ENCODE results near the gene MYL5.
"Not testable (repeated sequence)": the region's sequence is repeated elsewhere in the genome, so short reads cannot be mapped to it uniquely, and the experiment has no call there.

MYL5 gene, protein sequence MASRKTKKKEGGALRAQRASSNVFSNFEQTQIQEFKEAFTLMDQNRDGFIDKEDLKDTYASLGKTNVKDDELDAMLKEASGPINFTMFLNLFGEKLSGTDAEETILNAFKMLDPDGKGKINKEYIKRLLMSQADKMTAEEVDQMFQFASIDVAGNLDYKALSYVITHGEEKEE

DNA sequence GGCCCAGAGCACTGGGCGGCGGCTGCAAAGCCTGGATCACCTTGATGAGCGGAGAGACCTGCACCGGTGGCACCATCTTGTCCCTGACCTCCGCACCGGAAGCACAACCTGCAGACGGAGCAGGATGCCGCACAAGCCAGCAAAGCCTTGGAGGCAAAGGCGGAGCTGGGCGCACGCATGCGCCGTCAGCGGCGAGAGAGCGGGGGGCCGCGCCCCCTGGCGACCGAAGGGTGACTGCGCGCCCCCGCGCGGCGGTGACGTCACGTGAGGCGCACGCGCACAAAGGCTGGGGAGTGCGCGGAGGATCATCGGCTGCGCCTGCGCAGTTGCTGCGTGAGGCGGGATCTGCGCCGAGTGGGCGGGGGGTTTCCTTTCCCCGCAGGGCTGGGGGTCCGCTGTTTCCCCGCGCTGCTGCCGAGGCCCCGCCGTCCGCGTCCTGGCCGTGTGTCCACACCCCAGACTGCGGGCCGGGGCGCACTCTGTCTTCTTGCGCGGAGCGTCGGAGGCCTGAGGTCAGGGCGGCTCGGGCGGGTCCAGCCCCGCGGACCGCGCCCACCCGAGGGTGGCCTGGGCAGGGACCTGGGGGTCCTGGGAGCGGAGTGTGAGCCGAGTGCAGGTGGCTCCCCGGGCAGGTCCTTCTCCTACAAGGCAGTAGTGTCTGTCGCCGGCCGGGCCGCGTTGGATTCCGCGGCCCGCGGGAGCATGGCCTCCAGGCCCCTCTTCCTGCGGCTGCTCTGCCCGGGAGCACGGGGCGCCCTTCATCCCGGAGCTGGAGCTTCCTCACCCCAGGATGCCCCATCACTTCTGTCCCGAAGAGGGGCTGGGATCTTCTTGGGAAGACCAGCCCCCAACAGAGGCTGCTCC lies at the start of gene MYL5, which contains the start of gene ATP5ME:
MYL5 (plus strand) TSS at position 371 of the 864 bp plus-strand sequence. CDS start 3,485 bp downstream, outside the sequence.
ATP5ME (minus strand) TSS at position 105 of the 864 bp plus-strand sequence; CDS start at position 76, 29 bp downstream.
- DNase-seq = peak; percentile 99

DNA sequence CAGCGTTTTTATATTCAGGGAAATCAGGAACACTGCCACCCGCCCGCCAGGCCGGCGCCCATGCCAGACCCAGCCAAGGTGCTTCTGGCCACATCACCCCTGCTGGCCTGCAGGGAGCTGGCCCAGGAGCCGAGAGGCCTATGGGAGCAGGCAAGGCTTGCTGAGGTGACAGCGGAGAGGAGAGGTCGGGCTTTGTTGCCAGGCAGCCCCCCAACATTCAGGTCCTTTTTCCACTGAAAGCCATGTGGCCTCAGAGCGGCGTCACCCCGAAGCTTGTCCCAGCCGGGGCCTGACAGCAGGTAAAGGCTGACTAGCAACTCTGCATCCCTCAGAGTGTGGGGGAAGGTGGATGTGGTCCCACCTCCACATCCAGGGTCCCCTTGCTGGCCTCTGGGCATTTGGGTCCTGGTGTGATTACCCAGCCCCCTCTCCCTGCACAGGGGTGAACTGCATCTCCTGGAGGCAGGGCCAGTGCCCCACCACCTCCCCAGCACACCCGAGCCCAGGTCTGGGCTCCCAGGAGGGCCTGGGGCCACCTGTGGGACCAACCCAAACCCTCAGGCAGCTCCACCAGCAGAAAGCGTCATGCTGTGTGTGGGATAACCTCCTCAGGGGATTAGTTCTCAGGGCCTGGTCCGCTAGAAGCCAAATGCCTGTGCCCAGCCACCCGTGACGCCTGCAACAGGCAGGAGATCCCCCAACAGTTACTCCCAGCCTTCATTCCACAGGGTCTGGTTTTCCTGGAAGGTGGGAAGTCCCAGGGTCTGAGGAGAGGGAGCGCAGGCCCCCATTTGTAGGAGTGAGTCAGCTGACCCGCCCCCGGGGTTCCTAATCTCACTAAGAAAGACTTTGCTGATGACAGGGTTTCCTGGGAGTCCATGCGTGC lies 49.4 kb upstream of the MYL5 start, which contains the start of gene PDE6B:
PDE6B (plus strand) TSS at position 869 of the 886 bp plus-strand sequence. CDS start 54 bp downstream, outside the sequence.
- DNase-seq = no peak

DNA sequence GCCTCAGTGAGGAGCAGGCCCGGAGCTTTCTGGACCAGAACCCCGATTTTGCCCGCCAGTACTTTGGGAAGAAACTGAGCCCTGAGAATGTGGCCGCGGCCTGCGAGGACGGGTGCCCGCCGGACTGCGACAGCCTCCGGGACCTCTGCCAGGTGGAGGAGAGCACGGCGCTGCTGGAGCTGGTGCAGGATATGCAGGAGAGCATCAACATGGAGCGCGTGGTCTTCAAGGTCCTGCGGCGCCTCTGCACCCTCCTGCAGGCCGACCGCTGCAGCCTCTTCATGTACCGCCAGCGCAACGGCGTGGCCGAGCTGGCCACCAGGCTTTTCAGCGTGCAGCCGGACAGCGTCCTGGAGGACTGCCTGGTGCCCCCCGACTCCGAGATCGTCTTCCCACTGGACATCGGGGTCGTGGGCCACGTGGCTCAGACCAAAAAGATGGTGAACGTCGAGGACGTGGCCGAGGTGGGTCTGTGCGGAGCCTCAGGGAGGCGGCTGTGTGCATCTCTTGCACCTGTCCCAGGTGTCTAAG lies 48.6 kb upstream of the MYL5 start:
- no peak for DNase-seq

DNA sequence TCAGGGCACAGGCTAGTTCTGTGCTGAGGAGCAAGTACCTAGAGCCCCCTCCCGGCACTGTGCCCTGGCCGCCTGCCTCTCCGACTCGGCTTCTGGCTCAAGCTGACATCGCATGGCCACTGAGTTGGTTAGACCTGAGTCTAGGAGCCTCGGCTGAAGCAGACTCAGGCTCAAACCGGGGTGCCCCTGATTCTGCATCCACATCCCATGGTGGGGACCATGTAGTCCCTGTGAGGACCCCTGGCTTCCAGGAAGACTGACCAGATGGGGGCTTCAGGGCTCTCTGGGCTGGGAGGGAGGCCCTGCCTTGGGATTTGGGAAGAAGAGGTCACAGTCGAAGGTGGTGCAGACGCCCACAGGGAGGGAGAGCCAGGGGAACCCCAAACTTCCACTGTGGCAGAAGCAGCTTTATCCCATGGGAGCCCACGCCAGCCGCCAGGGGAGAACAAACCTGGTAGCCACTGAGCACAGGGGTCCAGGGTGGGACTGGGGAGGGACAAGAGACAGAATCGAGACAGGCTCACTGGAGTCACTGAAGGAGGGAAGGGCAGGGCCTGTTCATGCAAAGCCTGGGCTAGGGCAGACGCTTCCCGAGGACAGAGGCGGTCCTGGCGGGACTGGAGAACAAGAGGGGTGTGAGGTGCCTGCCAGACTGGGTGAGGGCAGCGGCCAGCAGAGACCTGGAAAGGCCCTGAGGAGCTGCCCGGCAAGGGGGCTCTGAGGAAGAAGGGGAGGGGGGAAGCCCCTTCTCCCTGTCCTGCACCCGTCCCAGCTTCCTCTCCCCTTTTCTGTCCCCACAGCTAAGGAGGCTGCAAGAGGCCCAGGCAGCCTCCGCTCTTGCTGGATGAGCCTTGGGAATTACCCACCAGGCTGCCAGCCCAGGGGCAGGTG lies 47.9 kb upstream of the MYL5 start:
- DNase-seq = no peak

DNA sequence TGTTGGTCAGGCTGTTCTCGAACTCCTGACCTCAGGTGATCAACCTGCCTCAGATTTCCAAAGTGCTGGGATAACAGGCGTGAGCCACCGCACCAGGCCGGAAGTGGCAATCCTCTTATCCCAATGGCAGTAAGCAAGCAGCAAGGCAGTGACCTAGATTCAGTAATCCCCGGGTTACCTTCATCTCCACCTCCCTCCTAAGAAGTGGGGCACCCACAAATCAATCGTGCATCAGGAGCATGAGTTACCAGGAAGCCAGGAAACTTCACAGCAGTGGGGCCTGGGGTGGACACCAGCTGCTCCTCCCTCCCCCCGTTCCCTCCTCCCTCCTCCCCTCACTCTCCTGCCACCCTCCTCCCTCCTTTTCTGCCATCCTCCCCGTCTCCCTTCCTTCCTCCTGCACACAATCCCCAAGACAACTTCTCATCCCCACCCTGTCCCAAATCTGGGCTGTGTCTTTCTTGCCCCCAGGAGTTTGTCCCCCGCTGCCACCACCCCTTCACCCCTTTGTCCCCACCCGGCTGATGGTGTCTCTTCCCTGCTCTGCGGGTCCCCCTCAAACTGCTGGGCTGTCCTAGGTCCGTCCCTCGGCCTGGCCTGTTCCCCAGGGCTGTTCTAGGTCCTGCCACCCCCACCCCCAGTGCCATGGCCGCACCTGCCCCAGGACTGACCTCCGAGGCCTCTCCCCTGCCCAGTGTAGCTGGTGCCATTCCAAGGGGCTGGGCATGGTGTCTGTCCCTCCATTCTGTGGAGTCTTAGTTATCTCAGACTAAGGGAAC lies 46.8 kb upstream of the MYL5 start:
- no peak for DNase-seq

DNA sequence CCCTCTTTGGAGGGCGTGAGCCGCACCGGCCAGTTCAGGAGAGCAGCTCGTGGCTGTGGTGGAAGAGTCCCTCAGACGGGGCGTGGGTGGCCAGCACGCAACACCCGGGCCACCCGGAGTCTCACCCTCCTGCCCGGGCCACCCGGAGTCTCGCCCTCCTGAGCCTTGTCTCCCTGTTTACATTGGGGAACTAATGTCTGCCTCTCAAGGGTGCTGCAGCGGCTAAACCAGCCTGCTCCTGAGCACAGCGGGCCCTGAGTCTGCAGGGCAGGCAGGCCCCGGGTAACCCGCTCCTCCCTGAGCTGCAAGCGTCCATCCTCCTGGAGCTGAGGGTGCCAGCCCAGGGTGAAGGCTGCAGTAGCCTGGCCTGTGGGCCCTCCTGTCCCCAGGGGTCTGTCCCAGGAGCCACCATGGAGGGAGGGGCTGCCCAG lies 46.0 kb upstream of the MYL5 start:
- no peak for DNase-seq

DNA sequence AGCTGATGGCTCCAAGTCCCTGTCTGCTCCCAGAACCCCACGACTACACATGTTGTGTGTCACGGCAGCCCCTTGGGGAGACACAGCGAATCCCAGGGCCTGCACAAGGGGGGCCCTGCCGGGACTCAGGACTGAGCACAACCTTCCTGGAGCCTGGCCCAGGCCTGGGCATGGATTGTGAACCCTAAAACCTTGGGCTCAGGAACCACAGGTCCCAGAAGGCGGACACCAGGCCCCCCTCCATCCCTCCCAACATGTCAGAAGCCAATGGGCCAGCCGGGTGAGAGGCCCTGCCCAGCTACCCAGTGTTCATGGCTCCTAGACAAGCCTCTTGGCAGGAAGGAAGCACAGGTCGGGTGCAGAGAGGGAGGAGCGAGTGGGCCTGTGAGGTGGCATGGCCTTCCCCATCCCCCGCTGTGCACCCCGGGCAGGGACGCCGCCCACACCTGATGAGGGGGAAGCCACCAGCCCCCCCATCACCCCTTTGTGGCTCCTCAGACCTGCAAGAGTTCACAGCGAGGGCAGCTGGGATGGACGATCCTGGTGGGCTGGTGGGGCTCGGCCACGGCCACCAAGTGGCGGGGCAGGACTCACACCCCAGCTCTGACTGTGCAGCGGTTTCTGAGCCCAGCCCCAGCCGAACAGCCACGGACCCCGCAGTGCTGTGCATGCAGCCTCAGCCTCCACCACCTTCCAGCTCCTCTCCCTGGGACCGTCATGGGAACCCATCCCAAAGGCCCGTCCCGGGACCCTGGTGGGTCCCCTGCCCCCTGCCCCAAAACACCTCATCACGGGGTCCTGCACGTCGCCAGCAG lies 45.3 kb upstream of the MYL5 start:
- DNase-seq = no peak

DNA sequence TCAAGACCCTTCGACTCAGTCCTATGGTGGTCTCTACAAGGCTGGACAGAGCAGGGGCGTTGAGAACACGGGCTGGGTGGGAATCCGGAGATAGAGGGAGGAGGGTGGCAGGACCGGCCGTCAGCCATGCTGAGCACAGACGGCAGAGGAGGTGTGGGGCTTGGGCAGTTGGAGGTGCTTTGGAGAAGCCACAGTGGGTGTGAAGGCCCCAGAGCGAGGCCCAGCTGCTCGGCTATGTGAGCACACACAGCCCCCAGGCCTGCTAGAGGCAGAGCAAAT lies 44.8 kb upstream of the MYL5 start:
- DNase-seq = no peak

DNA sequence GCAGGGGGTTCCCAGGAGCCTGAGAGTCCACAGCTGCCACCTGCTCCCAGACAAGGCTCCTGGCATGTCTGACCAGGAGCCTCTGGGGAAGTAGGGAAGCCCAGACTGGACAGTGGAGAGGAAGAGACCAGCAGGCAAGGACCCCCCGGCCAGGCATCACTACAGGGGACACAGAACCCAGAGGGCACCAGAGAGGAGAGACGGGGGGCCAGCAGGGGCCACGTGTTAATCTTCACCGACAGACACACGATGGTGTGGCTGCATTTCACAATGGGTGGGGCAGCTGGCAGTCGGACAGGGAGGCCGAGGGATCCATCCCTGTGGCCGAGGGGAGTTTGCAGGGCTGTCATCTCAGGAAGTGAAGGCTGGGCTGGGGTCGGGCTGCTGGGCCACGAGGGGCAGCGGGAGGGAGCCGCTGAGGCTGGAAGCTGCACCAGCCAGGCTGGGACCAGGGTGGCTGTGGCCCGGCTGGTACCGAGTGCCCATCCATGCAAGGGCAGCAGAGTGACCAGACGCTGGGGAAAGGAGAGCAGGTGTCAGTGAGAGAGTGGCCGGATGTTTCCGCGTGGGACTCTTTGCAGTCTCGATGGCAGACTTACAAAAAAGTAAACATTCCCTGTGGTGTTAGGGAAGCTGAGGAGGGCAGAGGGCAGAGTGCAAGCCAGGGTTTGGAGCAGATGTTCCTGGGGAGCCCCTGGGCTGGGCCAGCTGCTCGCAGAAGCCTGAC lies 44.3 kb upstream of the MYL5 start:
- DNase-seq = no peak

DNA sequence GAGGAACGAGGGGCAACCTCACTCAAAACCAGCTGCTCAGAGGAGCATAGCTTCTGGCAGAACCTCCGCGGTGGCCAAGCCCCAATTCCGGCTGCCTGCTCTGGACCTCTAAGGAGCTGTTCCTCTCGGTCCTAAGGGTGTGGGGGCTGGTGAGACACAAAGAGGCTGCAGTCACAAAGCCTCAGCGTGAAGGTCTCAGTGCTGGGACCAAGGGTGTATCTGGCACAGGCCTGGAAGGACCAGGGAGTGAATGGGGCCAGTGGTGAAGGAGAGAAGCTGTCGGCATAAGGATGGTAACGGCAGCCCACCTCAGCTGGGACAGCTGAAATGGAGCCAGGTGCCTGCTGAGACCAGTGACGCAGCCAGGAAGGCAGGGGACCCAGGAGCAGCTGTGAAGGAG lies 43.7 kb upstream of the MYL5 start:
- no peak for DNase-seq

DNA sequence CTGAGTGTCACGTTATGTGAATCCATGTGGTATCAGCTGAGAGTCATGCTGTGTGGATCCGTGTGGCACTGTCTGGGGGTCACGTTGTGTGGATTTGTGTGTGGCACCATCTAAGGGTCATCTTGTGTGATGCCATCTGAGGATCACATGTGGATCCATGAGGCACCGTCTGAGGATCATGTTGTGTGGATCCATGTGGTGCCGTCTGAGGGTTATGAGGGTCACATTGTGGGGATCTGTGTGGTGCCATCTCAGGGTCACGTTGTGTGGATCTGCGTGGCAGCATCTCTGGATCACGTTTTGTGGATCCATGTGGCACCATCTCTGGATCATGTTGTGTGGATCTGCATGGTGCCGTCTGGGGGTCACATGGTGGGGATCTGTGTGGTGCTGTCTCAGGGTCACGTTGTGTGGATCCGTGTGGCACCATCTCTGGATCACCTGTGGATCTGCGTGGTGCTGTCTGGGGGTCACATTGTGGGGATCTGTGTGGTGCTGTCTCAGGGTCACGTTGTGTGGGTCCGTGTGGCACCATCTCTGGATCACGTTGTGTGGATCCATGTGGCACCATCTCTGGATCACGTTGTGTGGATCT lies 42.0 kb upstream of the MYL5 start:
- no peak for DNase-seq

DNA sequence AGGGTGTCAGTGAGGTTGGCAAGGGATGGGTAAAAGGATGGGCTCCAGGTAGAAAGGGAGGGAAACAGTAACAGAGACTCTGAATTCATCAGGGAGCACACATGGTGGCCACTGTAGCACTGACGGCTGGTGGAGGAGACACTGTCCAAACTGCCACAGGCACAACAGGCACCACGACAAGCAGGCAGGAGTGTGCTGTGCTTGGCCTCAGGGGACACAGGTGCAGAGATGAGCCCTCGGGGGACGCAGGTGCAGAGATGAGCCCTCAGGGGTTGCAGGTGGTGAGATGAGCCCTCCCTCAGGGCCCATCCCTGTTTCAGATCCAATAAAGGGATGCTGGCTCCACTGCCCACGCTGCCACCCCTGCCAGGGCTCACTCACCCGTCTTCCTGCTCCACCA lies 41.4 kb upstream of the MYL5 start:
- DNase-seq = no peak

DNA sequence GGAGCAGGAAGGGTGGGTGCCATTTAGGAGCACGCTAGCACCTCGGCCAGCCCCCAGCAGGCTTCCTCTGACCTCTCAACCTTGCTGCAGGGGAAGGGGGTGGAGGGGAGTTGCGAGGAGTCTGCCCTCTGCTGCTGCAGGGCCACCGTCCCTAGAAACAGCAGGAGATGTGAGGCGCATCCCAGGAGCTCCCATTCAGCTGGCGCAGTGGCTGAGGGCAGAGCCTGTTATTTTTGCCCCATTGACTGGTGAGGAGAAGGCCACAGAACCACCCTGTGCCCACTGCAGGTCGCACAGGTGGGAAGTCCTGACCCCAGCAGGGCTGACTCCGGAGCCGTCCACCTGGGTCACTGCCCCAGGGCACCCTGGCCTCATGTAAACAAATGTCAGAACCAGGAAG lies 40.9 kb upstream of the MYL5 start:
- no peak for DNase-seq

DNA sequence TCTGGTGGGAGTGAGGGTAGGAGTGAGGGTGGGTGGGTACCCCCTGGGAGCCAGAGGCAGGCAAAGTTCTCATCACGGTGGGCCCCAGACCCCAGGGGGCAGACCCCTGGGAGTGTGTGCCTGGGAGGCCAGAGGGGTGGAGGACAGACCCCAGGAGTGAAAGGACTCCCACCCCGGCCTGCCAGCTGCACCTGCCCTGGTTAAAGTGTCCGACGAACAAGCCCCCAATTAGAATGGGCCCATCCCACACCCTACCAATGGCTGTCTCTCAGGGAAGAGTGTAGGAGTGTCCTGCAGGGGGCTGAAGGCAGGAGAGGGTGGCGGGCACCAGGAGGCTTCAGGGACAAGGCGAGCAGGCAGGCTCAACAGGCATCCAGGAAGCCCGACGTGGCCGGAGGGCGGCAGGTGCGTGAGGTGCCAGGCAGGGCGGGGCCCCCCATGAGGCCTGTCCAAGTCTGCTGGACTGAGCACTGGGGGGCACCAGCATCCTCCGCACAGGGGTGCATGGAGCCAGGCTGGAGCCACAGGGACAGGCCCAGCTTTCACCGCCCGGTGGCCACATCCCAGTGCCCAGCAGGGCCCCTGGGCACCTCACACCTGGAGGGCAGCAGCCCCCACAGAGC lies 40.3 kb upstream of the MYL5 start:
- DNase-seq = no peak

DNA sequence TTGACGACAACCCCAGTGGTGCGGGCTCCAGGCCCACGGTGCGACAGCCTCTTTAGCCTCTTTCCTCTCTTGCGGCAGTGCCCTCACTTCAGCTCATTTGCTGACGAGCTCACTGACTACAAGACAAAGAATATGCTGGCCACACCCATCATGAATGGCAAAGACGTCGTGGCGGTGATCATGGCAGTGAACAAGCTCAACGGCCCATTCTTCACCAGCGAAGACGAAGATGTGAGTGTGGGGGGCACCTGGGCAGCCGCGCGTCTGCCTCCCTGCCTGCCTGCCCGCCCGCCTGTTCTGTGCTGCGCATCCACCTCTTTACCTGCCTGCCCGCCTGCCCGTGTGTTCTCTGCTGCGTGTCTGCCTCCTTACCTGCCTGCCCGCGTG lies 39.8 kb upstream of the MYL5 start:
- no peak for DNase-seq

DNA sequence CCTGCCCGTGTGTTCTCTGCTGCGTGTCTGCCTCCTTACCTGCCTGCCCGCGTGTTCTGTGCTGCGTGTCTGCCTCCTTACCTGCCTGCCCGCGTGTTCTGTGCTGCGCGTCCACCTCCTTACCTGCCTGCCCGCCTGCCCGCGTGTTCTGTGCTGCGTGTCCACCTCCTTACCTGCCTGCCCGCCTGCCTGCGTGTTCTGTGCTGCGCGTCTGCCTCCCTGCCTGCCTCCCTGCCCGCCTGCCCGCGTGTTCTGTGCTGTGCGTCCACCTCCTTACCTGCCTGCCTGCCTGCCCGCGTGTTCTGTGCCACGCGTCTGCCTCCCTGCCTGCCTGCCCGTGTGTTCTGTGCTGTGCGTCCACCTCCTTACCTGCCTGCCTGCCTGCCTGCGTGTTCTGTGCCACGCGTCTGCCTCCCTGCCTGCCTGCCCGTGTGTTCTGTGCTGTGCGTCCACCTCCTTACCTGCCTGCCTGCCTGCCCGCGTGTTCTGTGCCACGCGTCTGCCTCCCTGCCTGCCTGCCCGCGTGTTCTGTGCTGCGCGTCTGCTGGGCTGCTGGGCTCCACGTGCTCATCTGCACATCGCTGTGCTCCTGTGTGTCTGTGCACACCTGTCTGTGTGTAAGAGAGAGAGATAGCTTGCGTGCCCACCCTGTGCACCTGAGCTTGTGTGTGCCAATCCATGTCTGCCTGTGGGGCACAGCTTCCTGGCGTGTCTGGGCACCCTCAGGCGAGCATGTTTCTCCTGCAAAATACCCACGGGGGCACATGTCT lies 39.1 kb upstream of the MYL5 start:
- not testable (repeated sequence) for DNase-seq

DNA sequence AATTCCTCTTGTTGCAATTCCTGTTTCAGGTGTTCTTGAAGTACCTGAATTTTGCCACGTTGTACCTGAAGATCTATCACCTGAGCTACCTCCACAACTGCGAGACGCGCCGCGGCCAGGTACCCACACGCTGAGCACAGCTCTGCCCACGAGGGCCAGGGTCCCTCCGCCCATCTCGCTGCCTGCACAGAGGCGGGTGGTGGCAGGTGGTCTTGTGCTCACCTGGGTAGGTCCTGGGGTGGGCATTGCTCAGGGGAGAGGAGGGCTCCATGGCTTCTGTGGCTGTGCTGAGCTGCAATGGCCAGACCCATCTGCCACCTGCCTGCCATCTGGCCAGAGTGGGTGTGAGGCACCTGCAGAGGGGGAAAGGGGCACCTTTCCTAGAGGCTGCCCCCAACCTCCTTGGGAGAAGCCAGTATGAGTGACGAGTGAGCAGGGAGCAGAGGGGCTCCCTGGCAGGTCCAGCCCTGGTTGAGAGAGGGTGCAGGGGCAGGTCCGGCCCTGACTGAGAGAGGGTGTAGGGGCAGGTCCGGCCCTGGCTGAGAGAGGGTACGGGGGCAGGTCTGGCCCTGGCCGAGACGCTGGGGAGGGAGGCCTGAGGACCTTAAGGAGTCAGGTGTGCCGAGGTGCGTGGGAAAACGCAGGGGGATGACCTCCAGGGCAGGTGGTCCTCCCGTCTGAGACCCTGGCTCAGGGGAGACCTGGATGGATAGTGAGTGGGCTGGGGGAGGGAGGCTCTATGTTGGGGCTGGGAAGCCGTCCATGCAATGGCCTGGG lies 38.3 kb upstream of the MYL5 start:
- no peak for DNase-seq

Data from activated CD4-positive, alpha-beta T cell treated with anti-CD3 and anti-CD28 coated beads for 1 hour (primary cell).